Neutrophil (primary cell): ENCODE data around the gene ADCY4.
A peak's percentile ranks its signal among the peaks of the same experiment; 100 is the strongest.

Experiments
- H3K27ac ChIP-seq: fragments of 200-600 bp; sonication (generic); 2 replicates; pipeline ENCODE4 v1.5.1; 2016; ENCODE audit warnings: mild to moderate bottlenecking, moderate library complexity
- H3K27me3 ChIP-seq: fragments of 200-600 bp; sonication (generic); 2 replicates; pipeline ENCODE4 v1.6.0; 2016; ENCODE audit warnings: mild to moderate bottlenecking
- H3K36me3 ChIP-seq: fragments of 200-600 bp; sonication (generic); 2 replicates; pipeline ENCODE4 v1.5.1; 2017
- H3K4me1 ChIP-seq, 2 experiments: fragments of 200-600 bp in 1 of 2; sonication (generic) in 1 of 2; 1 replicate in 1 of 2; 2 replicates in 1 of 2; pipeline versions ENCODE4 v1.5.1 to v1.6.1; 2013 to 2016; ENCODE audit warnings: low read depth in 1 of 2, low read length in 1 of 2, mild to moderate bottlenecking in 1 of 2, moderate library complexity in 1 of 2; ENCODE audit not compliant: control insufficient read depth in 1 of 2, insufficient read depth in 1 of 2
- H3K4me3 ChIP-seq, 2 experiments: fragments of 200-600 bp in 1 of 2; sonication (generic) in 1 of 2; 1 replicate in 1 of 2; 2 replicates in 1 of 2; pipeline ENCODE4 v1.5.1; 2013 to 2016; ENCODE audit warnings: low read depth in 1 of 2, low read length in 1 of 2, mild to moderate bottlenecking in 1 of 2, moderate library complexity in 1 of 2
- H3K9me3 ChIP-seq: fragments of 200-600 bp; sonication (generic); 2 replicates; pipeline ENCODE4 v1.5.1; 2016
- TF ChIP-seq, protein P1 (sequence below): fragments of 200-600 bp; sonication (generic); IDR thresholded peaks from 2 replicates; pipeline ENCODE4 v1.5.1; 2016; ENCODE audit warnings: antibody characterized with exemption

Gene ADCY4

GRCh38 chr14:24324024-24324423, 10.8 kb downstream of the ADCY4 start:
- Histone ChIP-seq H3K27me3 (no peaks in the 10 kb centered on the region), H3K4me1 (peaks cover 65% of the 10 kb centered on the region in 2 experiments), H3K9me3 (no peaks in the 10 kb centered on the region), H3K36me3 (peaks cover 35% of the 10 kb centered on the region), H3K4me3 (no peak overlapping the region), H3K27ac (peak overlapping the region; percentile 40)
- TF ChIP-seq, protein P1, sequence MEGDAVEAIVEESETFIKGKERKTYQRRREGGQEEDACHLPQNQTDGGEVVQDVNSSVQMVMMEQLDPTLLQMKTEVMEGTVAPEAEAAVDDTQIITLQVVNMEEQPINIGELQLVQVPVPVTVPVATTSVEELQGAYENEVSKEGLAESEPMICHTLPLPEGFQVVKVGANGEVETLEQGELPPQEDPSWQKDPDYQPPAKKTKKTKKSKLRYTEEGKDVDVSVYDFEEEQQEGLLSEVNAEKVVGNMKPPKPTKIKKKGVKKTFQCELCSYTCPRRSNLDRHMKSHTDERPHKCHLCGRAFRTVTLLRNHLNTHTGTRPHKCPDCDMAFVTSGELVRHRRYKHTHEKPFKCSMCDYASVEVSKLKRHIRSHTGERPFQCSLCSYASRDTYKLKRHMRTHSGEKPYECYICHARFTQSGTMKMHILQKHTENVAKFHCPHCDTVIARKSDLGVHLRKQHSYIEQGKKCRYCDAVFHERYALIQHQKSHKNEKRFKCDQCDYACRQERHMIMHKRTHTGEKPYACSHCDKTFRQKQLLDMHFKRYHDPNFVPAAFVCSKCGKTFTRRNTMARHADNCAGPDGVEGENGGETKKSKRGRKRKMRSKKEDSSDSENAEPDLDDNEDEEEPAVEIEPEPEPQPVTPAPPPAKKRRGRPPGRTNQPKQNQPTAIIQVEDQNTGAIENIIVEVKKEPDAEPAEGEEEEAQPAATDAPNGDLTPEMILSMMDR: no peak

- Histone ChIP-seq H3K9me3 (no peaks in the 10 kb centered on the region), H3K27me3 (no peaks in the 10 kb centered on the region), H3K4me1 (peaks cover 65% of the 10 kb centered on the region in 2 experiments), H3K36me3 (peaks cover 40% of the 10 kb centered on the region), H3K4me3 (no peak overlapping the region), H3K27ac (peak overlapping the region; percentile 2)
- TF ChIP-seq, protein P1: no peak
Observed at GRCh38 chr14:24323341-24323740, 11.5 kb downstream of the ADCY4 start.

- H3K27me3 ChIP-seq: no peaks in the 10 kb centered on the region
- no peaks in the 10 kb centered on the region for H3K9me3 ChIP-seq
- TF ChIP-seq, protein P1: no peak
- peaks cover 47% of the 10 kb centered on the region for H3K36me3 ChIP-seq
- H3K4me1 ChIP-seq: peaks cover 65 to 67% of the 10 kb centered on the region in 2 experiments
- H3K4me3 ChIP-seq: no peak overlapping the region
- peak overlapping the region; percentile 2 for H3K27ac ChIP-seq
Observed at GRCh38 chr14:24322672-24323071, 12.2 kb downstream of the ADCY4 start.

- TF ChIP-seq, protein P1: no peak
- Histone ChIP-seq H3K4me1 (peaks cover 65 to 67% of the 10 kb centered on the region in 2 experiments), H3K27ac (no peak overlapping the region), H3K36me3 (peaks cover 57% of the 10 kb centered on the region), H3K4me3 (no peak overlapping the region), H3K9me3 (no peaks in the 10 kb centered on the region), H3K27me3 (no peaks in the 10 kb centered on the region)
Observed at GRCh38 chr14:24321212-24321975, 13.5 kb downstream of the ADCY4 start.

- Histone ChIP-seq H3K27me3 (no peaks in the 10 kb centered on the region), H3K4me3 (peak overlapping the region; percentile 54 to 74)
Observed at GRCh38 chr14:24317141-24317928, 17.5 kb downstream of the ADCY4 start.

More at GRCh38 chr14:24317141-24317928, 17.5 kb downstream of the ADCY4 start:
- H3K4me1 ChIP-seq: peaks cover 85 to 86% of the 10 kb centered on the region in 2 experiments
- TF ChIP-seq, protein P1: no peak
- no peaks in the 10 kb centered on the region for H3K9me3 ChIP-seq
- peak overlapping the region; percentile 97 for H3K27ac ChIP-seq
- peaks cover 48% of the 10 kb centered on the region for H3K36me3 ChIP-seq
